OCI-LY3 (cell line): ENCODE measurements around the gene ZNF669.

Source experiments
- H2AFZ ChIP-seq: fragments of 200-600, 300-600 bp; shearing (Covaris generic); 2 replicates; pipeline ENCODE4 v1.6.0; 2014; ENCODE audit warnings: antibody characterized with exemption, low read depth, low read length
- H3K27ac ChIP-seq: fragments of 200-600, 300-600 bp; sonication (generic); 2 replicates; pipeline ENCODE4 v1.5.1; 2014; ENCODE audit warnings: mild to moderate bottlenecking, low read length, moderate library complexity, mixed read lengths
- H3K27me3 ChIP-seq: fragments of 200-600, 300-600 bp; sonication (generic); 2 replicates; pipeline ENCODE4 v1.6.1; 2014; ENCODE audit warnings: low read depth, low read length, mixed read lengths
- H3K36me3 ChIP-seq: fragments of 200-600, 300-600 bp; sonication (generic); replicated peaks from 2 replicates; pipeline ENCODE3; 2014; ENCODE audit warnings: low read depth, low read length, mixed read lengths
- H3K4me1 ChIP-seq: fragments of 300-600, 200-600 bp; sonication (generic); 2 replicates; pipeline ENCODE4 v1.6.1; 2014; ENCODE audit warnings: low read length, mixed read lengths
- H3K4me2 ChIP-seq: fragments of 200-600, 300-600 bp; sonication (generic); 2 replicates; pipeline ENCODE4 v1.6.1; 2014; ENCODE audit warnings: low read length, mixed read lengths
- H3K4me3 ChIP-seq: fragments of 300-600, 200-600 bp; sonication (generic); 2 replicates; pipeline ENCODE4 v1.5.1; 2014; ENCODE audit warnings: antibody characterized with exemption, mild to moderate bottlenecking, low read length, moderate library complexity
- H3K79me2 ChIP-seq: fragments of 300-600, 200-600 bp; shearing (Covaris generic); 2 replicates; pipeline ENCODE4 v1.6.1; 2014; ENCODE audit warnings: mild to moderate bottlenecking, low read length, mixed read lengths
- H3K9ac ChIP-seq: fragments of 300-600, 200-600 bp; shearing (Covaris generic); 2 replicates; pipeline ENCODE4 v1.6.0; 2014; ENCODE audit warnings: mild to moderate bottlenecking, low read length, moderate library complexity
- H3K9me3 ChIP-seq: fragments of 200-600, 300-600 bp; shearing (Covaris generic); 2 replicates; pipeline ENCODE4 v1.6.1; 2014; ENCODE audit warnings: low read length, mixed read lengths; ENCODE audit not compliant: insufficient read depth
- H4K20me1 ChIP-seq: fragments of 200-600, 300-600 bp; sonication (generic); 2 replicates; pipeline ENCODE4 v1.6.1; 2016; ENCODE audit warnings: low read length, mixed read lengths; ENCODE audit not compliant: insufficient read depth
- CTCF ChIP-seq: fragments of 200-600, 300-600 bp; sonication (generic); IDR thresholded peaks from 2 replicates; pipeline ENCODE4 v1.5.1; 2014; ENCODE audit warnings: antibody characterized with exemption, low read length, low read depth
- EZH2phosphoT487 ChIP-seq: fragments of 200-600 bp; shearing (Covaris generic); IDR thresholded peaks from 2 replicates; pipeline ENCODE4 v1.6.1; 2018; ENCODE audit warnings: antibody characterized with exemption, mixed run types, low read depth

The ZNF669 gene

GRCh38 chr1:247110627-247111258, 6.6 kb upstream of the ZNF669 start:
- Histone ChIP-seq H4K20me1 (no peaks in the 10 kb centered on the region), H3K4me1 (no peaks in the 10 kb centered on the region), H2AFZ (no peak overlapping the region), H3K36me3 (no peaks in the 10 kb centered on the region), H3K4me2 (no peak overlapping the region), H3K9me3 (no peaks in the 10 kb centered on the region), H3K9ac (no peak overlapping the region), H3K79me2 (no peaks in the 10 kb centered on the region), H3K27me3 (no peaks in the 10 kb centered on the region), H3K4me3 (no peak overlapping the region), H3K27ac (no peak overlapping the region)
- TF ChIP-seq EZH2phosphoT487 (no peak), CTCF (no peak)

- no peaks in the 10 kb centered on the region for H4K20me1 ChIP-seq
- H3K9ac ChIP-seq: no peak overlapping the region
- H2AFZ ChIP-seq: no peak overlapping the region
- TF ChIP-seq EZH2phosphoT487: no peak
- TF ChIP-seq CTCF: no peak
- no peak overlapping the region for H3K4me3 ChIP-seq
- no peak overlapping the region for H3K27ac ChIP-seq
- peaks cover 4% of the 10 kb centered on the region; the same call in 1 of the 2 replicates for H3K4me1 ChIP-seq
- peaks cover 15% of the 10 kb centered on the region for H3K79me2 ChIP-seq
- H3K27me3 ChIP-seq: no peaks in the 10 kb centered on the region
- H3K36me3 ChIP-seq: peaks cover 6% of the 10 kb centered on the region
- no peaks in the 10 kb centered on the region for H3K9me3 ChIP-seq
- no peak overlapping the region for H3K4me2 ChIP-seq
These were observed 3.5 kb upstream of the ZNF669 start for GRCh38 chr1:247107694-247108093.

- H4K20me1 ChIP-seq: no peaks in the 10 kb centered on the region
- H3K79me2 ChIP-seq: peaks cover 28% of the 10 kb centered on the region
- no peak overlapping the region for H3K27ac ChIP-seq
- H3K4me3 ChIP-seq: no peak overlapping the region
- no peak overlapping the region for H3K4me2 ChIP-seq
- no peak for TF ChIP-seq CTCF
- TF ChIP-seq EZH2phosphoT487: no peak
- H2AFZ ChIP-seq: no peak overlapping the region
- H3K9me3 ChIP-seq: peaks cover 16% of the 10 kb centered on the region
- H3K36me3 ChIP-seq: peaks cover 22% of the 10 kb centered on the region
- H3K9ac ChIP-seq: no peak overlapping the region
- H3K4me1 ChIP-seq: peaks cover 4% of the 10 kb centered on the region; the same call in 1 of the 2 replicates
- H3K27me3 ChIP-seq: no peaks in the 10 kb centered on the region
These were observed 1.8 kb upstream of the ZNF669 start for GRCh38 chr1:247105966-247106365.

GRCh38 chr1:247104965-247105364, 809 bp upstream of the ZNF669 start:
- H2AFZ ChIP-seq: no peak overlapping the region
- peak overlapping the region; percentile 89; the same call in 1 of the 2 replicates for H3K4me3 ChIP-seq
- H3K27ac ChIP-seq: no peak overlapping the region
- no peak overlapping the region for H3K9ac ChIP-seq
- H3K27me3 ChIP-seq: no peaks in the 10 kb centered on the region
- H4K20me1 ChIP-seq: no peaks in the 10 kb centered on the region
- peaks cover 31% of the 10 kb centered on the region for H3K36me3 ChIP-seq
- peak overlapping the region; percentile 74 for H3K4me2 ChIP-seq
- TF ChIP-seq CTCF: no peak
- no peak for TF ChIP-seq EZH2phosphoT487
- peaks cover 4% of the 10 kb centered on the region; the same call in 1 of the 2 replicates for H3K4me1 ChIP-seq
- H3K9me3 ChIP-seq: peaks cover 25% of the 10 kb centered on the region
- peaks cover 34% of the 10 kb centered on the region for H3K79me2 ChIP-seq
